K562 (cell line): ENCODE data around the gene SLC35F2. TPM values are rescaled to one million over a fixed set of nuclear protein-coding genes. Genes with fewer than 3 reads are reported as not detected.

Source experiments
- ATAC-seq: fragments of 200-7000 bp; cut with Tn5 transposase; 3 replicates; pipeline ENCODE4 v1.9.1; 2020; ENCODE audit warnings: moderate library complexity
- BruUV-seq: library from RNA; stranded (reverse); fragments of 400-500 nt; replicated peaks from 2 replicates; lab custom pipeline; 2021; lab: Mats Ljungman, UMichigan
- CTCF ChIA-PET: fragments of 300-600 bp; formaldehyde crosslinking; extraction: SDS; loops from one replicate; lab custom pipeline; 2021; ENCODE audit warnings: low intra/inter-chr PET ratio; lab: Yijun Ruan, JAX
- POLR2A ChIA-PET: fragments of 300-600, 350-650 bp; sonication (Branson Sonifier 250); formaldehyde crosslinking; extraction: SDS; loops from one replicate; lab custom pipeline; 2021; ENCODE audit warnings: antibody characterized with exemption, inconsistent platforms; lab: Yijun Ruan, JAX
- DNase-seq, 4 experiments: peaks; one replicate each; pipeline versions ENCODE4 v3.0.0 to v3.0.0-alpha.2; 2011 to 2018; ENCODE audit warnings: low spot score in 3 of 4, mixed read lengths in 3 of 4; ENCODE audit errors: extremely low read depth in 1 of 4
- FAIRE-seq: peaks from 2 replicates; lab custom pipeline; 2011; peaks lifted over from hg19 to GRCh38; lab: Jason Lieb, UNC
- H2AFZ ChIP-seq: 2 replicates; pipeline ENCODE4 v1.6.0; 2011; ENCODE audit warnings: low read depth, low read length, control low read depth, inconsistent platforms
- H3K27ac ChIP-seq: fragments of 200-600 bp; 3 replicates; pipeline ENCODE4 v1.8.0; 2011; ENCODE audit warnings: low read depth, mild to moderate bottlenecking, control low read depth, inconsistent platforms, low read length, moderate library complexity, mixed read lengths; ENCODE audit errors: extremely low read depth
- H3K27me3 ChIP-seq, 2 experiments: fragments of 300-600 bp in 1 of 2; 2 replicates in 1 of 2; 3 replicates in 1 of 2; pipeline versions ENCODE4 v1.6.0 to v1.8.0; 2011; ENCODE audit warnings: inconsistent platforms in 2 of 2, low read length in 2 of 2, mild to moderate bottlenecking in 1 of 2, mixed read lengths in 1 of 2, moderate library complexity in 1 of 2; ENCODE audit not compliant: control insufficient read depth in 2 of 2, insufficient read depth in 2 of 2
- H3K36me3 ChIP-seq: fragments of 300-600 bp; 3 replicates; pipeline ENCODE4 v1.8.0; 2011; ENCODE audit warnings: mild to moderate bottlenecking, low read length, inconsistent platforms; ENCODE audit not compliant: control insufficient read depth, insufficient read depth
- H3K4me1 ChIP-seq, 2 experiments: fragments of 200-600 bp in 1 of 2; replicated peaks in 1 of 2; 2 replicates in 1 of 2; 3 replicates in 1 of 2; pipeline versions ENCODE4 v1.5.1 to v1.8.0; 2011; ENCODE audit warnings: inconsistent platforms in 2 of 2, low read length in 2 of 2, mild to moderate bottlenecking in 1 of 2, mixed read lengths in 1 of 2, moderate library complexity in 1 of 2; ENCODE audit not compliant: control insufficient read depth in 2 of 2, insufficient read depth in 2 of 2
- H3K4me2 ChIP-seq: 2 replicates; pipeline ENCODE4 v1.6.1; 2011; ENCODE audit warnings: low read length, control low read depth, inconsistent platforms, mixed read lengths; ENCODE audit not compliant: insufficient read depth
- H3K4me3 ChIP-seq: fragments of 200-600 bp; sonication (generic), shearing (Covaris generic); 2 replicates; pipeline ENCODE4 v1.5.1; 2016; ENCODE audit warnings: control low read depth, inconsistent platforms
- H3K79me2 ChIP-seq: fragments of 200-600 bp; 3 replicates; pipeline ENCODE4 v1.8.0; 2011; ENCODE audit warnings: low read length, inconsistent platforms; ENCODE audit not compliant: control insufficient read depth, insufficient read depth
- H3K9ac ChIP-seq, 2 experiments: 2 replicates each; pipeline versions ENCODE4 v1.6.0 to v1.6.1; 2011; ENCODE audit warnings: low read depth in 2 of 2, low read length in 2 of 2, control low read depth in 1 of 2, inconsistent platforms in 1 of 2, mild to moderate bottlenecking in 1 of 2, mixed read lengths in 1 of 2; ENCODE audit not compliant: insufficient read depth in 1 of 2
- H3K9me1 ChIP-seq: one replicate; pipeline ENCODE4 v1.6.0; 2011; ENCODE audit warnings: inconsistent platforms, mild to moderate bottlenecking, low read length, moderate library complexity; ENCODE audit not compliant: control insufficient read depth, insufficient read depth
- H3K9me3 ChIP-seq: replicated peaks from 2 replicates; pipeline ENCODE4 v1.5.1; 2011; ENCODE audit warnings: low read depth, low read length, inconsistent platforms; ENCODE audit not compliant: control insufficient read depth, insufficient read depth
- H4K20me1 ChIP-seq: replicated peaks from 2 replicates; pipeline ENCODE4 v1.6.1; 2011; ENCODE audit warnings: low read length, inconsistent platforms, mixed read lengths; ENCODE audit not compliant: control insufficient read depth, insufficient read depth
- FUS ChIP-seq: fragments of 200-400 bp; formaldehyde crosslinking; optimal IDR thresholded peaks from 2 replicates; pipeline ENCODE3; 2017; ENCODE audit warnings: low read depth, low read length
- JUNB ChIP-seq: fragments of 450-650 bp; formaldehyde crosslinking; conservative IDR thresholded peaks from 2 replicates; pipeline ENCODE4 v1.4.0; 2020; ENCODE audit warnings: mild to moderate bottlenecking
- RUNX1 ChIP-seq: sonication (generic); IDR thresholded peaks from 2 replicates; pipeline ENCODE4 v1.6.1; 2016; ENCODE audit warnings: antibody characterized with exemption, low read depth
- SRSF9 ChIP-seq: fragments of 200-400 bp; formaldehyde crosslinking; IDR thresholded peaks from 2 replicates; pipeline ENCODE4 v1.6.1; 2017; ENCODE audit warnings: low read depth, low read length, borderline replicate concordance
- THRAP3 ChIP-seq: fragments of 450-650 bp; IDR thresholded peaks from 2 replicates; pipeline ENCODE4 v1.6.1; 2016; ENCODE audit warnings: mild to moderate bottlenecking, inconsistent platforms, borderline replicate concordance
- TRIM28 ChIP-seq: fragments of 450-650 bp; IDR thresholded peaks from 2 replicates; pipeline ENCODE4 v1.6.1; 2017
- ZEB2 ChIP-seq: fragments of 450-650 bp; IDR thresholded peaks from 2 replicates; pipeline ENCODE4 v1.6.1; 2016
- ZFPM2 ChIP-seq: fragments of 250-450 bp; sonication (Bioruptor Pico); IDR thresholded peaks from 2 replicates; pipeline ENCODE4 v1.5.1; 2022; ENCODE audit warnings: mild to moderate bottlenecking
- ZNF778 ChIP-seq: fragments of 450-650 bp; formaldehyde crosslinking; IDR thresholded peaks from 2 replicates; pipeline ENCODE4 v1.4.0; 2020; ENCODE audit warnings: mild to moderate bottlenecking, moderate library complexity
- WGBS: fragments of 100-300 bp; shearing (Covaris generic); methylation state at CpG from one replicate; pipeline ENCODE4 v1.1.6; 2016; ENCODE audit warnings: low coverage, mixed read lengths; ENCODE audit not compliant: insufficient coverage; ENCODE audit errors: missing lambda C conversion rate; 5-methylcytosine and 5-hydroxymethylcytosine counted together
- in situ Hi-C: fragments of 300-500 bp; cut with MboI; formaldehyde crosslinking; loops from 4 replicates; pipeline ENCODE4 v1.15.0; 2018; ENCODE audit warnings: inconsistent platforms, mixed read lengths
- intact Hi-C: fragments of 100-400 bp; cut with micrococcal nuclease; formaldehyde crosslinking; loops from 2 replicates; pipeline ENCODE4 v1.14.2; 2022
- polyA plus RNA-seq, 8 experiments: library from polyadenylated mRNA; depleted of rRNA in 4 of 8; stranded (reverse) in 5 of 8; unstranded in 3 of 8; fragments of >200 nt; fragmentation: Nextera tagmentation in 2 of 8; fragmentation: Illumina TruSeq in 1 of 8; extraction: Ambion mirVana in 2 of 8; extraction: Trizol in 1 of 8; gene quantifications; 2 replicates each; pipeline versions ENCODE4 v1.2.1 to v1.2.3, GENCODE V29; 2011 to 2014; ENCODE audit warnings: inconsistent platforms in 1 of 8, missing spikeins in 1 of 8
- total RNA-seq, 7 experiments: library from RNA; depleted of rRNA in 6 of 7; stranded (reverse); fragments of >200 nt in 6 of 7; fragmentation: Illumina TruSeq in 2 of 7; extraction: Trizol in 2 of 7; gene quantifications; 2 replicates each; pipeline versions ENCODE4 v1.2.1 to v1.2.3, GENCODE V29; 2011 to 2021; ENCODE audit warnings: low replicate concordance in 1 of 7

Gene SLC35F2
- total and polyA plus RNA-seq, 9 of the 15 experiments (the other 6 are each of a cell fraction or from before 2014, with no cell fraction given): 28.6 to 63.9 (median 53.4) TPM

DNA sequence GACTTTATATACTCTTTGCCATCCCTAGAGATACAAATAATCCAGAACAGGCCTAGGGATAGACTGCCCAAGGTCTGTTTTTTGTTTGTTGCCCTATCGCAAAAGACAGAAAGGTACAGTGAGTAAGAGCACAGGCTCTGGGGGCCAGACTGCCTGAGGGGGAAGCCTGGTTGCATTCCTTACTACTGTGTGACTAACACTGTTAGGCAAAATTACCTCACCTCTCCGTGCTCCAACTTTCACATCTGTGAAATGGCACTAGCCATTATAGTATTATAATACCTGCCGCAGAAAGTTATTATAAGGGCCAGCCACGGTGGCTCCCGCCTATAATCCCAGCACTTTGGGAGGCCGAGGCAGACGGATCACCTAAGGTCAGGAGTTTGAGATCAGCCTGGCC lies 14.5 kb downstream of the SLC35F2 start:
- no peak for TF ChIP-seq FUS
- no peak for TF ChIP-seq TRIM28
- TF ChIP-seq ZEB2: no peak
- TF ChIP-seq SRSF9: no peak
- TF ChIP-seq THRAP3: no peak
- TF ChIP-seq ZFPM2: no peak
- TF ChIP-seq JUNB (CRISPR knock-in tag): no peak
- TF ChIP-seq RUNX1: no peak
- no peak for TF ChIP-seq ZNF778 (CRISPR knock-in tag)
- H3K9me3 ChIP-seq: no peaks in the 10 kb centered on the region
- ATAC-seq: no peak
- 91% methylated on average over 7 of the region's 7 CpGs for WGBS
- BruUV-seq: no TSS peak
- peaks cover 89% of the 10 kb centered on the region for H3K79me2 ChIP-seq
- ChIA-PET CTCF (no interaction called here), POLR2A (no interaction called here)
- no peak overlapping the region for H3K4me2 ChIP-seq
- H4K20me1 ChIP-seq: peaks cover 9% of the 10 kb centered on the region; the same call in 1 of the 2 replicates
- no peak overlapping the region for H3K27ac ChIP-seq
- intact Hi-C loops: no loop called here
- H3K9me1 ChIP-seq: no peaks in the 10 kb centered on the region
- no peaks in the 10 kb centered on the region for H3K27me3 ChIP-seq
- no peak for FAIRE-seq
- H3K4me3 ChIP-seq: no peak overlapping the region
- H3K4me1 ChIP-seq: peaks cover 10 to 18% of the 10 kb centered on the region in 2 experiments; a peak in 4 of 5 replicates
- no peak overlapping the region for H2AFZ ChIP-seq
- DNase-seq: no peak
- in situ Hi-C loops: no loop called here
- H3K9ac ChIP-seq: no peak overlapping the region
- peaks cover 17% of the 10 kb centered on the region; the same call in 1 of the 3 replicates for H3K36me3 ChIP-seq
